Endothelial cell of umbilical vein (primary cell): ENCODE results near the gene PLCXD3. TPM values are rescaled to one million over a fixed set of nuclear protein-coding genes. Genes with fewer than 3 reads are reported as not detected.

Experiments
- BruUV-seq: library from RNA; stranded (reverse); fragments of 400-500 nt; replicated peaks from 2 replicates; lab custom pipeline; 2021; lab: Mats Ljungman, UMichigan
- CTCF ChIA-PET: fragments of 300-600, 350-600 bp; sonication (Branson Sonifier 250); formaldehyde crosslinking; loops from one replicate; lab custom pipeline; 2021; ENCODE audit warnings: antibody characterized with exemption, inconsistent platforms; lab: Charles Lee
- POLR2A ChIA-PET: fragments of 300-600, 350-600 bp; sonication (Branson Sonifier 250); formaldehyde crosslinking; loops from one replicate; lab custom pipeline; 2021; ENCODE audit warnings: antibody characterized with exemption, inconsistent platforms; lab: Charles Lee
- DNase-seq: peaks from one replicate; pipeline ENCODE4 v3.0.0-alpha.2; 2011; ENCODE audit warnings: low read depth, low spot score
- FAIRE-seq: peaks from 2 replicates; lab custom pipeline; 2011; peaks lifted over from hg19 to GRCh38; lab: Jason Lieb, UNC
- H2AFZ ChIP-seq: 2 replicates; pipeline ENCODE4 v1.6.0; 2012; ENCODE audit warnings: low read depth, low read length, control low read depth, inconsistent platforms
- H3K27ac ChIP-seq: 2 replicates; pipeline ENCODE4 v1.5.1; 2011; ENCODE audit warnings: low read depth, mild to moderate bottlenecking, control low read depth, low read length, moderate library complexity; ENCODE audit not compliant: insufficient read depth
- H3K27me3 ChIP-seq, 2 experiments: 2 replicates each; pipeline versions ENCODE4 v1.6.0 to v1.6.1; 2011; ENCODE audit warnings: low read length in 2 of 2, mixed read lengths in 1 of 2; ENCODE audit not compliant: control insufficient read depth in 2 of 2, insufficient read depth in 2 of 2
- H3K36me3 ChIP-seq, 2 experiments: 2 replicates in 1 of 2; 3 replicates in 1 of 2; pipeline ENCODE4 v1.5.1; 2011; ENCODE audit warnings: low read length in 2 of 2, mild to moderate bottlenecking in 1 of 2, moderate library complexity in 1 of 2; ENCODE audit not compliant: control insufficient read depth in 2 of 2, insufficient read depth in 2 of 2; ENCODE audit errors: extremely low read depth in 1 of 2
- H3K4me1 ChIP-seq: 3 replicates; pipeline ENCODE4 v1.5.1; 2011; ENCODE audit warnings: mild to moderate bottlenecking, low read length; ENCODE audit not compliant: control insufficient read depth, insufficient read depth; ENCODE audit errors: extremely low read depth
- H3K4me2 ChIP-seq: 2 replicates; pipeline ENCODE4 v1.6.1; 2011; ENCODE audit warnings: low read length, control low read depth, mixed read lengths; ENCODE audit not compliant: insufficient read depth
- H3K4me3 ChIP-seq, 3 experiments: fragments of 200-600 bp in 1 of 3; sonication (generic), shearing (Covaris generic) in 1 of 3; replicated peaks in 1 of 3; 2 replicates each; pipeline ENCODE4 v1.5.1; 2011 to 2016; ENCODE audit warnings: control low read depth in 3 of 3, low read length in 3 of 3, mild to moderate bottlenecking in 2 of 3, inconsistent platforms in 1 of 3, low read depth in 1 of 3, moderate library complexity in 1 of 3; ENCODE audit not compliant: insufficient read depth in 1 of 3
- H3K79me2 ChIP-seq: 2 replicates; pipeline ENCODE4 v1.6.0; 2012; ENCODE audit warnings: low read length, inconsistent platforms; ENCODE audit not compliant: control insufficient read depth, insufficient read depth
- H3K9ac ChIP-seq: replicated peaks from 2 replicates; pipeline ENCODE3; 2011; ENCODE audit warnings: low read length, control low read depth; ENCODE audit not compliant: insufficient read depth; ENCODE audit errors: extremely low read depth
- H3K9me1 ChIP-seq: replicated peaks from 3 replicates; pipeline ENCODE4 v1.6.0; 2011; ENCODE audit warnings: mild to moderate bottlenecking, low read length; ENCODE audit not compliant: control insufficient read depth, insufficient read depth; ENCODE audit errors: extremely low read depth
- H3K9me3 ChIP-seq: replicated peaks from 2 replicates; pipeline ENCODE4 v1.5.1; 2012; ENCODE audit warnings: low read length, inconsistent platforms; ENCODE audit not compliant: control insufficient read depth, insufficient read depth
- H4K20me1 ChIP-seq: replicated peaks from 2 replicates; pipeline ENCODE3; 2011; ENCODE audit warnings: mild to moderate bottlenecking, low read length; ENCODE audit not compliant: control insufficient read depth, insufficient read depth; ENCODE audit errors: extremely low read depth
- CTCF ChIP-seq, 2 donors: IDR thresholded peaks; 1 replicate in 1 of 2; 2 replicates in 1 of 2; pipeline ENCODE4 v1.5.1; 2011; ENCODE audit warnings: low read length in 2 of 2, mild to moderate bottlenecking in 2 of 2, moderate library complexity in 2 of 2, control low read depth in 1 of 2, inconsistent platforms in 1 of 2, low read depth in 1 of 2; ENCODE audit not compliant: insufficient read depth in 1 of 2; ENCODE audit errors: extremely low read depth in 1 of 2
- EZH2 ChIP-seq: IDR thresholded peaks from 2 replicates; pipeline ENCODE4 v1.6.1; 2012; ENCODE audit warnings: borderline replicate concordance, low read depth, mild to moderate bottlenecking, moderate library complexity, low read length, inconsistent platforms; ENCODE audit not compliant: severe bottlenecking
- FOS ChIP-seq: IDR thresholded peaks from 2 replicates; pipeline ENCODE4 v1.6.1; 2011; ENCODE audit warnings: mild to moderate bottlenecking, low read length, moderate library complexity, borderline replicate concordance; ENCODE audit not compliant: insufficient read depth
- GATA2 ChIP-seq: IDR thresholded peaks from 2 replicates; pipeline ENCODE4 v1.7.0; 2011; ENCODE audit warnings: low read depth, mild to moderate bottlenecking, moderate library complexity, mixed read lengths, low read length; ENCODE audit not compliant: insufficient read length, insufficient read depth
- JUN ChIP-seq: IDR thresholded peaks from 2 replicates; pipeline ENCODE4 v1.6.1; 2011; ENCODE audit warnings: borderline replicate concordance, low read depth; ENCODE audit not compliant: insufficient read length, insufficient read depth
- MAX ChIP-seq: IDR thresholded peaks from 2 replicates; pipeline ENCODE4 v1.6.1; 2011; ENCODE audit not compliant: insufficient read depth, insufficient read length
- MYC ChIP-seq: IDR thresholded peaks from one replicate; pipeline ENCODE4 v1.6.1; 2011; ENCODE audit warnings: mild to moderate bottlenecking, low read depth, low read length
- POLR2A ChIP-seq: IDR thresholded peaks from 2 replicates; pipeline ENCODE4 v1.6.1; 2012; ENCODE audit warnings: low read depth, mild to moderate bottlenecking, control low read depth, low read length
- POLR2AphosphoS5 ChIP-seq: IDR thresholded peaks from 2 replicates; pipeline ENCODE4 v1.6.1; 2012; ENCODE audit warnings: low read depth, mild to moderate bottlenecking, control low read depth, low read length, moderate library complexity; ENCODE audit not compliant: insufficient read depth
- dilution Hi-C: fragments of 300-500 bp; cut with MboI; formaldehyde crosslinking; loops from one replicate; pipeline ENCODE4 v1.15.0; 2019; ENCODE audit warnings: low sequenced_read_pairs; ENCODE audit not compliant: extremely low pct_ligation_motif_present
- intact Hi-C: fragments of 100-400 bp; cut with micrococcal nuclease; formaldehyde crosslinking; loops from one replicate; pipeline ENCODE4 v1.10.0; 2022
- polyA plus RNA-seq, 4 experiments: library from polyadenylated mRNA; depleted of rRNA in 3 of 4; stranded (reverse) in 3 of 4; unstranded in 1 of 4; fragments of >200 nt; gene quantifications; 2 replicates each; pipeline versions ENCODE4 v1.2.1 to v1.2.3, GENCODE V29; 2011 to 2012; ENCODE audit warnings: missing spikeins in 1 of 4
- total RNA-seq: library from RNA; stranded (reverse); gene quantifications from 2 replicates; pipeline ENCODE4 v1.2.3, GENCODE V29; 2021

The PLCXD3 gene
- total and polyA plus RNA-seq, 2 donors (not counting 3 experiments of a cell fraction or from before 2014, with no cell fraction given), result not detected

- dilution Hi-C loops (no loop called here), intact Hi-C loops (no loop called here)
- Histone ChIP-seq H3K36me3 (no peaks in the 10 kb centered on the region), H3K27me3 (no peaks in the 10 kb centered on the region), H3K4me1 (no peaks in the 10 kb centered on the region), H3K9ac (no peak overlapping the region), H3K27ac (no peak overlapping the region), H3K79me2 (no peaks in the 10 kb centered on the region), H3K9me3 (no peaks in the 10 kb centered on the region), H3K4me2 (no peak overlapping the region), H3K4me3 (no peak overlapping the region), H3K9me1 (no peaks in the 10 kb centered on the region), H4K20me1 (no peaks in the 10 kb centered on the region), H2AFZ (no peak overlapping the region)
- ChIA-PET CTCF (no interaction called here), POLR2A (interaction anchor here (0.6 kb wide), 1 partner anchor 1818 kb away, joined by 3 read pairs; no protein-coding TSS in a partner anchor)
- FAIRE-seq (no peak), DNase-seq (no peak)
- TF ChIP-seq GATA2, result no peak
- TF ChIP-seq POLR2A, result no peak
- TF ChIP-seq MAX, result no peak
- no peak for TF ChIP-seq MYC
- no peak for TF ChIP-seq EZH2
- TF ChIP-seq JUN, result no peak
- TF ChIP-seq POLR2AphosphoS5, result no peak
- no peak for TF ChIP-seq CTCF (IDR thresholded peaks at IDR 0.05; ENCODE audit: extremely low read depth in 1 of 2, insufficient read depth in 1 of 2, low read depth in 1 of 2, low read length in 2 of 2)
- TF ChIP-seq FOS, result no peak
- no TSS peak for BruUV-seq
These were observed 204.4 kb downstream of the PLCXD3 start for GRCh38 chr5:41306005-41306404.
